ENCODE measurements around the gene PRKCZ.
A peak's percentile ranks its signal among the peaks of the same experiment; 100 is the strongest.

PRKCZ gene

DNA sequence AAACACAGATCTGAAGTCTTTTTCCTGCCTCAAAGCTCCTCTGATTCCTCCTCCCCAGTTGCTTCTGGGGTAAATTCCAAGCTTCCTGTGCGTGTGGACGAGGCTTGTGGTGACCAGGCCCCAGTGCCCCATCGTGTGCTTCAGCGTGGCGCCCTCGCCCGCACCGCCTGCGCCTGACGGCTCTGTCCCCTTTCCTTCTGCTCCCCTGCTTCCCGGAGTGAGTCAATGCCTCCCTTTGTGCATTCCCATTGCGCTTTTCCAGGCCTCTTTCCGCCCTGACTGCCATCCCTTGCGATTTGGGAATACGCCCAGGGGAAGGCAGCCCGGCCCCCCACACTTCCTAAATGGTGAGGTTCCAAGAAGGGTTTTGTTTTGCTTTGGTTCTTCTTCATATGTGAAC lies 108.1 kb downstream of the PRKCZ start:
- DNase-seq: no peak

GRCh38 chr1:2159124-2159523 lies 108.9 kb downstream of the PRKCZ start:
- DNase-seq: no peak

DNA sequence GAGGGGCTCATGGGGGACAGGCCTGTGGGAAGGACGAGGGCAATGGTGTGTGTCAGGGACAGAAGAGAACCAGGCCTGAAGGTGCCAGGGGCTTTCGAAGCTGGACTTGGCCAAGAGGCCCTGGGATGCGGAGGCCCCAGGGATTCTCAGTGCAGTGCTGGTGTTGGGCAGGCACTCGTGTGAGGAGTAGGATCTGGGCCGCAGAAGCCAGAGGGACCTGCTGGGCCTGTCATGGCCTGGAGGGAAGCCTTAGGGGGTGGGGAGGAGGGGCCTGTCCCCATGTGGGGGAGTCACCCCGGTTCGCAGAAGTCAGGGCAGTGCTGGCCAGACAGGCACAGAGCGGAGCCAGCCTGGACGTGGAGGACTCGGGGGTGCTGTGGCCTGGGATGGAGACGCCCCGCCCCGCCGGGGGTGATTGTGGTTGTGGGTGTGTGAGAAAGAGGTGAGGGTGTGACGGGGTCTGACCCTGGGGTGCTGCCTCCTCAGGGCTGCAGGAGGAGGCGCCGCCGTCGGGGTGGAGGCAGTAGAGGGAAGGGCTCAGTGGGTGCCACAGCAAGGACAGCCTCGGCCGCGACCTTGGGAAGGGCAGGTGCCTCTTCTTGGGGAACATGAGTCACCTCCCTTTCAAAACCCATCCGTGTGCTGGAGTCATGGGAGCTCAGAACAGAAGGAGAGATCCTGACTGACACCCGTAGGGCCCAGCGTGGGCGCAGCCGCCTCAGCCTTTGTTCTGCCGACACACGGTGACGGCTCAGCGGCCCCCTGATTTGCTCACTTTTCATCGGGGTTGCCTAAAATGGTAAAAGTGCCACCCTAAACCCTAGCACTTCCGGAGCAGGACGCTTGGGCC lies 110.5 kb downstream of the PRKCZ start:
- no peak for DNase-seq

DNA sequence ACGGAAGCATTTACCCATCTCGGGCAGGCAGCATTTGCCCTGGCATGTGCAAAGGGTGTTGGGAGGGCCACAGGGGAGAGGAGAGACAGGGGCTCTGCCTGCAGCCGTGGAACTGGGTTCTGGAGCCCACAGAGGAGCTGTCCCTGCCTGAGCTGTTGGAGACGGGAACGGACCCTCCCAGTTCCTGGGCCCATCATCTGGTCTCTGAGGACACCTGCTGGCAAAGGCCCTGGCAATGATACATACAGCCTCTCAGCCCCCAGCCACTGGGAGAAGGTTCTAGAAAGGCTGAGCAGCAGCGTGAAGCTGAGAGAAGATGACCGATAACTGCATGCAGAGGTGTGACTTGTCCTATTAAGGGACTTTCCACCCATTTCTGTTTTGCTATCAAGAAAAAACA lies 113.0 kb downstream of the PRKCZ start:
- DNase-seq: no peak

GRCh38 chr1:2165646-2166045 lies 115.4 kb downstream of the PRKCZ start:
- no peak for DNase-seq

- no peak for DNase-seq
These were observed 116.0 kb downstream of the PRKCZ start for GRCh38 chr1:2166254-2166653.

DNA sequence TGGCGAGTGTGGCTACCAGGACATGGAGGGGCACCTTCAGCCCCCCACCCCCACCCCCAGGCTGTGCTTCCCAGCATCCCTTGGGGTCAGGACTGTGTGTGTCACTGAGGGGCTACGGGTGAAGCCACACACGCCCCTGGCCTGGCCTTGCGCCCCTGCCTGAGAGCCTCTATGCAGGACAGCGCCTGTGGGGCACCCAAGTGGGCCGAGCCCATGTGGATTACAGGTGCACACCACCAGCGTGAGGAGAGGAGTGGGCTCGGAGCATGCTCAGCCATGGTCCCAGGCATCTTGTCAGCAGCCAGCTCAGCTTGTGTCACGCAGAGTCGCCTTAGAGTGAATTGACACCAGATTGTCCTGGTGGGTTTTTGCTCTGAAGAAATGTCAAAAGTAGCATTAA lies 116.5 kb downstream of the PRKCZ start:
- DNase-seq: no peak

DNA sequence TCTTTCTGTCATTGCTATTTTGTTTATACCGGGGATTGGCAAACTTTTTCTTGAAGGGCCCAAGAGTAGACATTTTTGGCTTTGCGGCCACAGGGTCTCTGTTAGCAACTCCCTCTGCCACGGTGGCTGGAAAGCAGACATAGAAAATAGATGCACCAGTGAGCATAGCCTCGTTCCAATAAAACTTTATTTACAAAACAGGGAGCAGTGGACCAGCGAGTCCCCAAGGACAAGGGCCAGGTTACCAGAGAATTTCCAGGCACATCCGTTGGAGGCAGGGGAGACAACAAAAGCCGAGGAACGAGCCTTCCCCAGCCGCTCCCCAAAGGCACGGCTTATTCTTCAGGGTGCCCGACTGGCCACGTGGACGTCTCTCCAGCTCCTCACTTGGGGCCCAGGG lies 117.9 kb downstream of the PRKCZ start:
- no peak for DNase-seq

GRCh38 chr1:2168535-2168934 lies 118.3 kb downstream of the PRKCZ start:
- DNase-seq: no peak

GRCh38 chr1:2169200-2169836 lies 119.1 kb downstream of the PRKCZ start:
- DNase-seq: no peak

GRCh38 chr1:2170211-2170610 lies 120.0 kb downstream of the PRKCZ start:
- no peak for DNase-seq

GRCh38 chr1:2172012-2172411 lies 121.8 kb downstream of the PRKCZ start:
- no peak for DNase-seq

DNA sequence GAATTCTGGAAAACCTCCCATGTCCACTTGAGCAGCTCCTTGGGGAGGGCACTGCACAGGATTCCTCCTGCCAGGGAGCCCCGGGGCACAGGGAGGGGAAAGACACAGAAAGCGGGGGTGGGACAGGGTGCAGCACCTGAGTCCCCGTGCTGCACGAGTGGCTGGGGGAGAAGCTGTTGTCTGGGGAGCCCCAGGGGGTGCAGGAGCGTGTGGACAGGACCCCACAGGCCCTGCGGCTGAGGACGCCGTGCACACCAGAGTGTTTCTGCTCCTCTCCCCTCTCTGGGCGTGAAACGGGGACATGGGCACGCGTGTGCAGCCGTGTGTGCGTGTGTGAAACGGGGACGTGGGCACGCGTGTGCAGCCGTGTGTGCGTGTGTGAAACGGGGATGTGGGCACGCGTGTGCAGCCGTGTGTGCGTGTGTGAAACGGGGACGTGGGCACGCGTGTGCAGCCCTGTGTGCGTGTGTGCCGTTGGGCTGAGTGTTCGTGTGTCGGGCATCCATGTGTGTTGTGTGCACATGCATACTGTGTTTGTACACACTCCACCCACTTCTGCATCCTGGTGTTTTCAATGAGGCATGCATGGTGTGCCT lies 122.4 kb downstream of the PRKCZ start:
- no peak for DNase-seq

DNA sequence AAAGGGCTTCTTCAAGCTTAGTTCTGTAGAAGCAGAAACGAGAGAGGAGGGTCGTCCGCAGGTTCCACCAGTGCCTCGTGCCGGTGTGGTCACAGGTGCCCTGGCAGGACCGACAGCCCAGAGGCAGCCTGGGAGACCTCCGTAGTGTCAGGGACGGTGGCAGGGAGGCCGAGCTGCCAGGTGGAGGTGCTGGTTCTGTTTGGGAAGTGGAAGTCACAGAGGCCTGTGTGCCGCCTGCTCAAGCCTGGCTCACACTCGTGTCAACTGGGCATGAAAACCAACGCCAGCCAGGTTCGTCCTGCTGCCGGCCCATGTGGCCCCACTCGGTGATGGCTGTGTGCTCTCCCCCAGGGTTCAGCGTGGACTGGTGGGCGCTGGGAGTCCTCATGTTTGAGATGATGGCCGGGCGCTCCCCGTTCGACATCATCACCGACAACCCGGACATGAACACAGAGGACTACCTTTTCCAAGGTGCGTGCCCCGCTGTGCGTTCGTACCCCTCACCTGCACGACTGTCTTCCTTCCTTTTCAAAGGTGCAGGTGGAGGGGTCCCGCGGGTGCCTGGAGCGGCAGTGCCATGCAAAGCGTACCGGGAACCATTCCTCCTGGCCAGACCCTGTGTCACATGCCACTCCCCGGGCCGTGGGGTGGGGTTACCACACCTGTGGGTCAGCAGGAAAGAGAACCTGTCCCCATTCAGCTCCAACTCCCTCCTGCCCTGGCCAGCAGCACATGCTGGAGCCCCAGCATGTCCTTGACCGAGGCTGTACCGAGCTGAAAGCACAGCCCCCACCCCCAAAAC lies 123.5 kb downstream of the PRKCZ start:
- no peak for DNase-seq

GRCh38 chr1:2174348-2175054 lies 124.3 kb downstream of the PRKCZ start:
- DNase-seq: peak; percentile 62

GRCh38 chr1:2175055-2175414 lies 124.8 kb downstream of the PRKCZ start:
- no peak for DNase-seq

DNA sequence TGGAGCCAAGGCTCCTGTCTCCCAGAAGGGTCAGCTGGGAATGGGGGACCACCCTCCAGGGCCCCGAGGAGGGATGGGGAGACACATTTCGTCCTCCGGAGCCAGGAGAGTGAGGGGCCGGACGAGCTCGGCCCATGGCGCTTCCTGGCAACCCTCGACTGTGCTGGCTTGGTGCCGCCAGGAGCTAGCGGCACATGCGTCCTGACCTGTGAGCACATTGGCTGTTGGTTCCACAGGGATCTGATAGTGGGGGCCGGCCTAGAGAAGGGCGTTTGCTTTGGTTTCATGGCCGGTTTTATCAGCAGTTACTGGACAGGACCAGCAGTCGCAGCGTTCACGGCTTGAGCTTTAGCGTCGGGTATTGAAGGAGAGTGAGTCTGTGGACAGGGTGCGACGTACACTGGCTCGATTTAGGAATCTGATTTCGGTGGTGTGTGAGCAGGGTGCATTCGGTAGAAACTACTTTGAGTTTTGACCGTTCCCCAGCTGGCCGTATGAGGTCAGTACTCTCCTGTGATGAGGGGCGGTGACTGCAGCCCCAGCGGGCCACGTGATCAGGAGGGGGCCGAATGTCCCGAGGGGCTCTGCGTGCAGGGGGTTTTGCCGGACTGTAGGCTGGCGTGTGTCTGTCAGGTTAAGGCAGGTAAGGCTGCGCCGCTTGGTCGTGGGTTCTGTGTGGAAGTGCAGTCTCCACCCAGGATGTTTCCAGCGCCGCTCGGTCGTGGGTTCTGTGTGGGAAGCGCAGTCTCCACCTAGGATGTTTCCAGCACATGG lies 125.7 kb downstream of the PRKCZ start:
- DNase-seq: no peak

- no peak for DNase-seq
These were observed 126.4 kb downstream of the PRKCZ start for GRCh38 chr1:2176615-2177014.

- DNase-seq: no peak
These were observed 127.3 kb downstream of the PRKCZ start for GRCh38 chr1:2177541-2177940.

DNA sequence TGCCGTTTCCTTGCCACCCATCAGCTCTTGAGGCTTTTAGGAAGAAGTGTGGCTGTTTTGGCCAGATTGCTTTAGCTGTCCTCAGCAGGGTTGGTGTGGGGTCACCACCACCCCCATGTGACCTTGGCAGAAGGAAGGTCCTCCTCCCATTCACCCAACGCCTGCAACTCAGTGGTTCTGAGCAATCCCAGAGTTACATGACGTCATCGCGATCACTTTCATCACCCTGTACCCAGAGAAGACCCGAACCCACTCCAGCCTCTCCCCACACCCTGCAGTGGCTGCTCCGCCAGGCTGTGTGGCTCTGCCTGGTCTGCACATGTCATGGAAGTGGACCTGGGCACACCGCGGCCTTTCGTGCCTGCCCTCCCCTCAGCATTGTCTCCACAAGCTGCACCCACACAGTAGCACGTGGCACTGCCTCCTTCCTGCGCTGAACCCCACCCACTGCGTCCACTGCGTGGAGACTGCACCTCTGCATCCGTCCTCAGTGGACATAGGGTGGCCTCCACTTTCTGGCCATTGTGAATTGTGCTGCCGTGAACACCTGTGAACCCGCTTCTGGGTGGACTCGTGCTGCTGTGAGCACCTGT lies 127.8 kb downstream of the PRKCZ start:
- DNase-seq: no peak

DNA sequence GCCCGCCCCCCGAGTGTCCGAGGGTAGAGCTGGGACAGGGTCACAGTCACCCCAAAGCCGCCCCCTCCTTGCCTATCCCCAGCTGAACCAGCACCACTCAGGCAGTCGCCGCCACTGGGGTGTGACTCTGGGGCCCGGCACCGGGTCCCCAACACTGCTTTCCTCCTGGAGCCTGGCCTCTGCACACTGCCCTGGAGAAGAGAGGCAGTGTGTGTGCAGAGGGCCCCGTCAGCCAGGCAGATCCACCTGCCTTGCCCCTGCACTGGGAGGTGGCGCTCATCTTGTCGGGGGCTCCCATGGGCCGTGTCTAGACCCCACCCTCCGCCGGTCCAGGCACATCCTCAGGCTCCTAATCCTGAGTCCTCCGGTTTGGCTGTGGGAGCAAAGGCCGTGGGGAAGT lies 128.7 kb downstream of the PRKCZ start:
- no peak for DNase-seq
